Neural cell (in vitro differentiated cells): ENCODE measurements around the gene ASB1.

Experiments
- EZH2 ChIP-seq: fragments of 200-600, 300-800 bp; shearing (Covaris generic), sonication (generic); IDR thresholded peaks from 2 replicates; pipeline ENCODE4 v1.6.1; 2014; ENCODE audit warnings: antibody characterized with exemption, low read length, borderline replicate concordance, mild to moderate bottlenecking; ENCODE audit not compliant: insufficient read depth, poor library complexity, severe bottlenecking
- RAD21 ChIP-seq: fragments of 450-650 bp; conservative IDR thresholded peaks from 2 replicates; pipeline ENCODE4 v1.6.1; 2014; ENCODE audit warnings: antibody characterized with exemption, mild to moderate bottlenecking, moderate library complexity
- SMC3 ChIP-seq: fragments of 450-650 bp; conservative IDR thresholded peaks from 2 replicates; pipeline ENCODE4 v1.6.1; 2014; ENCODE audit warnings: antibody characterized with exemption, mild to moderate bottlenecking, moderate library complexity; ENCODE audit not compliant: poor library complexity
- TAF1 ChIP-seq: IDR thresholded peaks from 2 replicates; pipeline ENCODE4 v1.6.1; 2012; ENCODE audit warnings: low read depth
- TF ChIP-seq, protein P1 (sequence below): fragments of 450-650 bp; IDR thresholded peaks from 2 replicates; pipeline ENCODE4 v1.5.1; 2014; ENCODE audit warnings: antibody characterized with exemption, mild to moderate bottlenecking, moderate library complexity; ENCODE audit not compliant: poor library complexity, severe bottlenecking
- TF ChIP-seq, protein P2 (sequence below): IDR thresholded peaks from 2 replicates; pipeline ENCODE4 v1.6.1; 2012; ENCODE audit warnings: borderline replicate concordance

- TF ChIP-seq, protein P1, sequence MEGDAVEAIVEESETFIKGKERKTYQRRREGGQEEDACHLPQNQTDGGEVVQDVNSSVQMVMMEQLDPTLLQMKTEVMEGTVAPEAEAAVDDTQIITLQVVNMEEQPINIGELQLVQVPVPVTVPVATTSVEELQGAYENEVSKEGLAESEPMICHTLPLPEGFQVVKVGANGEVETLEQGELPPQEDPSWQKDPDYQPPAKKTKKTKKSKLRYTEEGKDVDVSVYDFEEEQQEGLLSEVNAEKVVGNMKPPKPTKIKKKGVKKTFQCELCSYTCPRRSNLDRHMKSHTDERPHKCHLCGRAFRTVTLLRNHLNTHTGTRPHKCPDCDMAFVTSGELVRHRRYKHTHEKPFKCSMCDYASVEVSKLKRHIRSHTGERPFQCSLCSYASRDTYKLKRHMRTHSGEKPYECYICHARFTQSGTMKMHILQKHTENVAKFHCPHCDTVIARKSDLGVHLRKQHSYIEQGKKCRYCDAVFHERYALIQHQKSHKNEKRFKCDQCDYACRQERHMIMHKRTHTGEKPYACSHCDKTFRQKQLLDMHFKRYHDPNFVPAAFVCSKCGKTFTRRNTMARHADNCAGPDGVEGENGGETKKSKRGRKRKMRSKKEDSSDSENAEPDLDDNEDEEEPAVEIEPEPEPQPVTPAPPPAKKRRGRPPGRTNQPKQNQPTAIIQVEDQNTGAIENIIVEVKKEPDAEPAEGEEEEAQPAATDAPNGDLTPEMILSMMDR, result no peak
- TF ChIP-seq TAF1, result no peak
- TF ChIP-seq RAD21, result no peak
- TF ChIP-seq, protein P2, sequence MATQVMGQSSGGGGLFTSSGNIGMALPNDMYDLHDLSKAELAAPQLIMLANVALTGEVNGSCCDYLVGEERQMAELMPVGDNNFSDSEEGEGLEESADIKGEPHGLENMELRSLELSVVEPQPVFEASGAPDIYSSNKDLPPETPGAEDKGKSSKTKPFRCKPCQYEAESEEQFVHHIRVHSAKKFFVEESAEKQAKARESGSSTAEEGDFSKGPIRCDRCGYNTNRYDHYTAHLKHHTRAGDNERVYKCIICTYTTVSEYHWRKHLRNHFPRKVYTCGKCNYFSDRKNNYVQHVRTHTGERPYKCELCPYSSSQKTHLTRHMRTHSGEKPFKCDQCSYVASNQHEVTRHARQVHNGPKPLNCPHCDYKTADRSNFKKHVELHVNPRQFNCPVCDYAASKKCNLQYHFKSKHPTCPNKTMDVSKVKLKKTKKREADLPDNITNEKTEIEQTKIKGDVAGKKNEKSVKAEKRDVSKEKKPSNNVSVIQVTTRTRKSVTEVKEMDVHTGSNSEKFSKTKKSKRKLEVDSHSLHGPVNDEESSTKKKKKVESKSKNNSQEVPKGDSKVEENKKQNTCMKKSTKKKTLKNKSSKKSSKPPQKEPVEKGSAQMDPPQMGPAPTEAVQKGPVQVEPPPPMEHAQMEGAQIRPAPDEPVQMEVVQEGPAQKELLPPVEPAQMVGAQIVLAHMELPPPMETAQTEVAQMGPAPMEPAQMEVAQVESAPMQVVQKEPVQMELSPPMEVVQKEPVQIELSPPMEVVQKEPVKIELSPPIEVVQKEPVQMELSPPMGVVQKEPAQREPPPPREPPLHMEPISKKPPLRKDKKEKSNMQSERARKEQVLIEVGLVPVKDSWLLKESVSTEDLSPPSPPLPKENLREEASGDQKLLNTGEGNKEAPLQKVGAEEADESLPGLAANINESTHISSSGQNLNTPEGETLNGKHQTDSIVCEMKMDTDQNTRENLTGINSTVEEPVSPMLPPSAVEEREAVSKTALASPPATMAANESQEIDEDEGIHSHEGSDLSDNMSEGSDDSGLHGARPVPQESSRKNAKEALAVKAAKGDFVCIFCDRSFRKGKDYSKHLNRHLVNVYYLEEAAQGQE, result no peak
- TF ChIP-seq EZH2, result no peak
- TF ChIP-seq SMC3, result no peak
These were observed 39.4 kb upstream of the ASB1 start for GRCh38 chr2:238387332-238387731.
